ENCODE measurements around the gene TMEM214.

Gene TMEM214

GRCh38 chr2:27041752-27042151 is 9.0 kb downstream of the TMEM214 start:
- no peak for DNase-seq

GRCh38 chr2:27042159-27042661 is 9.4 kb downstream of the TMEM214 start:
- no peak for DNase-seq

GRCh38 chr2:27042985-27043634 is 10.3 kb downstream of the TMEM214 start:
- no peak for DNase-seq

GRCh38 chr2:27049422-27050280 is 16.9 kb downstream of the TMEM214 start:
- no peak for DNase-seq

- peak; percentile 84 for DNase-seq
These were observed 17.7 kb downstream of the TMEM214 start for GRCh38 chr2:27050281-27050995.

GRCh38 chr2:27050996-27051901 is 18.5 kb downstream of the TMEM214 start, which contains the start of gene AGBL5:
TSS of gene AGBL5 (plus strand) at chr2:27051668. CDS start at chr2:27052959, 1,291 bp downstream.
- peak; percentile 83 for DNase-seq

GRCh38 chr2:27051902-27052645 is 19.3 kb downstream of the TMEM214 start:
- no peak for DNase-seq

- no peak for DNase-seq
These were observed 20.6 kb downstream of the TMEM214 start for GRCh38 chr2:27053321-27053720.

- DNase-seq: no peak
These were observed 21.0 kb downstream of the TMEM214 start for GRCh38 chr2:27053776-27054175.

GRCh38 chr2:27054721-27055120 is 22.0 kb downstream of the TMEM214 start:
- no peak for DNase-seq

GRCh38 chr2:27057184-27057583 is 24.4 kb downstream of the TMEM214 start:
- DNase-seq: no peak

- no peak for DNase-seq
These were observed 25.4 kb downstream of the TMEM214 start for GRCh38 chr2:27058210-27058609.

- DNase-seq: no peak
These were observed 26.5 kb downstream of the TMEM214 start for GRCh38 chr2:27059141-27059820.

GRCh38 chr2:27060323-27060722 is 27.6 kb downstream of the TMEM214 start:
- no peak for DNase-seq

- no peak for DNase-seq
These were observed 32.4 kb downstream of the TMEM214 start for GRCh38 chr2:27065128-27065527.

GRCh38 chr2:27067385-27067784 is 34.6 kb downstream of the TMEM214 start:
- no peak for DNase-seq

- DNase-seq: no peak
These were observed 36.7 kb downstream of the TMEM214 start for GRCh38 chr2:27069436-27069835.

GRCh38 chr2:27069961-27070618 is 37.3 kb downstream of the TMEM214 start:
- DNase-seq: no peak

GRCh38 chr2:27070653-27071276 is 38.0 kb downstream of the TMEM214 start:
- DNase-seq: no peak

Data from GOT3 (cell line).